HG02970 (cell line): ENCODE results near the gene UTS2B.

Experiments used
- ATAC-seq: cut with Tn5 transposase; IDR thresholded peaks from one replicate; pipeline ENCODE4 v1.9.1; 2021; ENCODE audit warnings: mild to moderate bottlenecking, moderate library complexity, moderate number of reproducible peaks; ENCODE audit not compliant: unreplicated experiment, low FRiP score

UTS2B gene

GRCh38 chr3:191253089-191253799, 77.1 kb downstream of the UTS2B start:
- no peak for ATAC-seq

DNA sequence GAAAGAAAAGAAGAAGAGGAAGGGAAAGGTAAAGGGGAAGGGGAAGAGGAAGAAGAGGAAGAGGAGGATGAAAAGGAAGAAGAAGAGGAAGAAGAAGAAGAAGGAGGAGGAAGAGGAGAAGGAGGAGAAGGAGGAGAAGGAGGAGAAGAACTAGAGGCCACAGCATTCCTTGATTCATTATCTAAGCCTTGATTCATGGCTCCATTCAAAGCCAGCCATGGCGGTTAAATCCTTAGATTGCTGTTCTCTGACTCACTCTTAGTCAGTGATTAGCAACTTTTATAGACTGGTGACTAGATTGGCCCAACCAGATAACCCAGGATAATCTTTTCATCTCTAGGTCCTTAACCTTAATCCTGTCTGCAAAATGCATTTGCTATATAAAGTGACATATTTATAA, 83.7 kb downstream of the UTS2B start:
- no peak for ATAC-seq

- ATAC-seq: peak; percentile 63
Measured at GRCh38 chr3:191246034-191246433, 84.3 kb downstream of the UTS2B start.

DNA sequence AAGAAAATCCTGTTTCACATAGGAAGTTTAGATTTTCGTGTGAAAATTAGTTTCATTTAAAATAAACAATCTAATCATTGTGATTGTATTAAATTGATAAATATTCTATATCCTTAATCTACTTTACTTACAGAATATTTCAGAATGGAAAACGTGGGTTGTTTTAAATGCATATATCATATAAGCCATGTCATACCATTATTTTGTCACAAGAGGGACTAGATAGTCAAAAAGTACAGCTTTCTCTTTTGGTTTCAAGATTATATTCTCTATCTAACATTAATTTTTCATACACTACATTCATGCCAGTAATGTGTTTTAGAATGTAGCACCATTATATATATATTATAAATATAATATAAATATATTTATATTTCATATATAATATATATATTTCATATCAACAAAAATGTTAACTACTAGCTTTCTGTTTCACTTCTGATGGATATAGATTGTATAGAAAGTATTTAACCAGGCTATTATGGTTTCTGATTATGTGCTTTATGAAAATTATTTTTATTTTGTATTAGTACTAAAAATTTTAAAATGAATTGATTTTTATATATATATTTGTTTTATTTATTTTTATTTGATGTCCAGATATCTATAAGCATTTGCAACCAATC, 86.0 kb downstream of the UTS2B start:
- no peak for ATAC-seq

- no peak for ATAC-seq
Measured at GRCh38 chr3:191240486-191240885, 89.8 kb downstream of the UTS2B start.

GRCh38 chr3:191239407-191240031, 90.8 kb downstream of the UTS2B start:
- ATAC-seq: no peak

DNA sequence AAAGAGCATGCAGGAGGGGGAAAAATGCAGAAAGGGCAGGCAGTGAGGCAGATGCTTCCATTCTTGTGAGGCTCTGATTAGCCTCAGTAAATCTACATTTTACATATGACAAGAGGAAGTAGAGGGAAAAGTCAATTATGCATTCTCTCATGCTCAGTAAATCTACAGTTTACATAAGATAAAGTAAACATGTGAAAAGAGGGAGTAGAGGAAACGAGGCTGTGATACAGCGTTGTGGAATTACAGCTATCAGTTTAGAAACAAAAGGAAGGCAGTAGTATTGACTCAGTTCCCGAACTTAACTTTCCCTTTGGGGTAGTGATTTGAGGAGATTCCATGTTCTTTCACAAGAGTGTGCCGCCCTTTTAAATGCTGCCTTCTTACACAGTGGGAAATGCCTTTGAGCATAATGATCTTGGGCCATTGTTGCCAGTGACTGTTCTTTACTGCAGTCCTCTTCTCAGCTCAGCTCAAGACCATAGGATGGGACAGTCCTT, 92.0 kb downstream of the UTS2B start:
- no peak for ATAC-seq

DNA sequence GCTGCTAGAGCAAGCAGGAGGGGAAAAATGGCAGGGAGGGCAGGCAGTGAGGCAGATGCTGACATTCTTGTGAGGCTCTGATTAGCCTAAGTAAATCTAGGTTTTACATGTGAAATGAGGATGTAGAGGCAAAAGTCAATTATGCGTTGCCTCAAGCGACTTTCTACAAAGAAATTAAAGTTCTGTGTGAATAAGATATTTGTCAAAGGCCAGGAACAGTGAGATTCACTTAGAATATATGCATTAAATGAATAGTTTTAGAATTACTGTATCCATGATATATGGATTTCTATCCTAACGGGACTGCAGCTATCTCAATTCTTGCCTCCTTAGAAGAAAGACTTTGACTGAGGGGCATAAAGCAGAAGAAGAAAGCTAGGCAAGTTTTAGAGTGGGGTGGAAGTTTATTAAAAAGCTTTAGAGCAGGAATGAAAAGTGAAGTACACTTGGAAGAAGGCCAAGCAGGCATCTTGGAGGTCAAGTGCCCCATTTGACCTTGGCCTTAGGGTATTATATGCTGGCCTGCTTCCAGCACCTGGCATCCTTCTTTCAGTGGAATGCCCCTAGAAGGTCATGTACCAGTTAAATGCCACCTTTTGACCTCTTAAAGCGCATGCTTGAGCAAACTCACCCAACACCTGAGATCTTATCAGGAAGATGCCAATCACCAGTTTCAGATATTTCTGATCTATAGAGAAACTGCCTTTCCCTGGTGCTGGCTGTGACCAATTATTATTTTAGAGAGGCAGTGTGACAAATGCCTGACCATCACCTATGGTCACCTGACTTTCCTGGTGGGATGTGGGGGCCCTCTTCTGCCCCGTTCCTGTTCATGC, 93.1 kb downstream of the UTS2B start:
- no peak for ATAC-seq

- no peak for ATAC-seq
Measured at GRCh38 chr3:191236646-191237045, 93.7 kb downstream of the UTS2B start.

- ATAC-seq: peak; percentile 98
Measured at GRCh38 chr3:191235331-191236314, 94.7 kb downstream of the UTS2B start.

GRCh38 chr3:191234216-191234615, 96.1 kb downstream of the UTS2B start:
- no peak for ATAC-seq

DNA sequence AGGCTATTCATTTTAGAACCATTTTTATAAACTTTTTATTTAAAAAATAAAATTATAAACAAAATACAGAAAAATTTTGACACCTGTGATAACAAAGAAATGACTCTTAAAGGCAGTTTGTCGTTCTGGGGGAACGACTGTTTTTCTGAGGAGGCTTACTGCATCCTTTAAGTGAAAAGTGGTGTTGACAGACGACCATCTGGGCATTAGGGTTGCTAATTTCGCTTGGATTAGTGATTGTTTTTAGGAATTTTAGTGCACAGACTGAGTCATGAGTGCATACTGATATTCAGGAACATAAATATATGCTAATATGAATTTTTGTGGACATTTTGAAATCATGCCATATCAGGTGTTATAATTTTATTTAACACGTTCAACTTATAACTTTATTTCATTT, 102.8 kb downstream of the UTS2B start:
- ATAC-seq: no peak

- ATAC-seq: no peak
Measured at GRCh38 chr3:191221638-191222037, 108.7 kb downstream of the UTS2B start.

GRCh38 chr3:191220908-191221307, 109.4 kb downstream of the UTS2B start:
- ATAC-seq: no peak

DNA sequence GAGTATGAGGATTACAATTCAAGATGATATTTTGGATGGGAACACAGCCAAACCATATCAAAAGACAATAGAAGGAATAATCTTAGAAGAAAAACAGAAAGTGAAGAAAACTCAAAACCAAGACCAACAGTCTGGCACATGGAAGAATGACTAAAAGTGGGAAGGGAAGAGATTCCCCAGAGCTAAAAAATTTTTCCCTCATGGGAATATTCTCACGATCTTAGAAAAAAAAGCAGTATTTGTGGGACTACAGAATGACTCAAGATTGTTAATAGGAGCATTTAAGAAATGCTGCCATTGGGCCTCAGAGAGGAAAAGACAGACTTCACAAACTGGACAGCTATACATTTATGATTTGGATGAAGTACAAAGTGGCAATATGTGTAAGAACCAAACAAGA, 113.0 kb downstream of the UTS2B start:
- ATAC-seq: no peak
